HepG2 (cell line): ENCODE data around the gene SEZ6. TPM values are rescaled to one million over a fixed set of nuclear protein-coding genes. Genes with fewer than 3 reads are reported as not detected.
A peak's percentile ranks its signal among the peaks of the same experiment; 100 is the strongest.

Experiments
- ATAC-seq: fragments of 200-7000 bp; cut with Tn5 transposase; 3 replicates; pipeline ENCODE4 v1.9.1; 2020; ENCODE audit warnings: mild to moderate bottlenecking, moderate library complexity
- BruUV-seq: library from RNA; stranded (reverse); fragments of 400-500 nt; replicated peaks from 2 replicates; lab custom pipeline; 2021; lab: Mats Ljungman, UMichigan
- CTCF ChIA-PET: fragments of 300-600 bp; formaldehyde crosslinking; extraction: SDS; loops from one replicate; lab custom pipeline; 2021; ENCODE audit warnings: low total read pairs, inconsistent platforms, low intra/inter-chr PET ratio; lab: Yijun Ruan, JAX
- POLR2A ChIA-PET: fragments of 350-600 bp; sonication (Branson Sonifier 250); formaldehyde crosslinking; loops from one replicate; lab custom pipeline; 2020; ENCODE audit warnings: antibody characterized with exemption, inconsistent platforms; lab: Yijun Ruan, JAX
- DNase-seq: peaks from one replicate; pipeline ENCODE4 v3.0.0-alpha.2; 2015; ENCODE audit warnings: low spot score
- FAIRE-seq: peaks from 3 replicates; lab custom pipeline; 2011; peaks lifted over from hg19 to GRCh38; lab: Jason Lieb, UNC
- H2AFZ ChIP-seq: one replicate; pipeline ENCODE4 v1.6.1; 2011; ENCODE audit warnings: low read length, inconsistent platforms
- H3K27ac ChIP-seq: fragments of 300-600 bp; 3 replicates; pipeline ENCODE4 v1.8.0; 2011; ENCODE audit warnings: mixed run types, mild to moderate bottlenecking, mixed read lengths, low read length, inconsistent platforms; ENCODE audit not compliant: insufficient read depth; ENCODE audit errors: extremely low read length
- H3K27me3 ChIP-seq, 2 experiments: fragments of 200-600 bp in 1 of 2; 2 replicates in 1 of 2; 3 replicates in 1 of 2; pipeline versions ENCODE4 v1.6.0 to v1.8.0; 2011; ENCODE audit warnings: low read length in 2 of 2, mild to moderate bottlenecking in 2 of 2, moderate library complexity in 2 of 2, inconsistent platforms in 1 of 2; ENCODE audit not compliant: insufficient read depth in 2 of 2, control insufficient read depth in 1 of 2
- H3K36me3 ChIP-seq, 2 experiments: fragments of 200-600 bp in 1 of 2; replicated peaks in 1 of 2; 2 replicates in 1 of 2; 3 replicates in 1 of 2; pipeline versions ENCODE4 v1.5.1 to v1.8.0; 2011; ENCODE audit warnings: low read length in 2 of 2, inconsistent platforms in 1 of 2; ENCODE audit not compliant: insufficient read depth in 2 of 2, control insufficient read depth in 1 of 2
- H3K4me1 ChIP-seq: 2 replicates; pipeline ENCODE4 v1.5.1; 2012; ENCODE audit warnings: low read length, inconsistent platforms; ENCODE audit not compliant: insufficient read depth
- H3K4me2 ChIP-seq: 2 replicates; pipeline ENCODE4 v1.6.0; 2011; ENCODE audit warnings: low read depth, low read length, inconsistent platforms
- H3K4me3 ChIP-seq, 3 experiments: fragments of 200-600 bp in 1 of 3; sonication (generic), shearing (Covaris generic) in 1 of 3; replicated peaks in 1 of 3; 2 replicates each; pipeline ENCODE4 v1.5.1; 2011 to 2016; ENCODE audit warnings: low read length in 3 of 3, inconsistent platforms in 2 of 3, low read depth in 2 of 3, mild to moderate bottlenecking in 2 of 3, control low read depth in 1 of 3, mixed read lengths in 1 of 3; ENCODE audit not compliant: insufficient read depth in 1 of 3
- H3K79me2 ChIP-seq: one replicate; pipeline ENCODE4 v1.6.1; 2011; ENCODE audit warnings: low read length, inconsistent platforms; ENCODE audit not compliant: insufficient read depth
- H3K9ac ChIP-seq: 2 replicates; pipeline ENCODE4 v1.6.0; 2011; ENCODE audit warnings: mild to moderate bottlenecking, low read depth, low read length, inconsistent platforms; ENCODE audit not compliant: insufficient read depth
- H3K9me3 ChIP-seq: 2 replicates; pipeline ENCODE4 v1.5.1; 2012; ENCODE audit warnings: mild to moderate bottlenecking, low read length
- H4K20me1 ChIP-seq: 2 replicates; pipeline ENCODE4 v1.6.0; 2011; ENCODE audit warnings: inconsistent platforms, mild to moderate bottlenecking, low read length, moderate library complexity; ENCODE audit not compliant: insufficient read depth
- ARNT2 ChIP-seq: sonication (generic); formaldehyde crosslinking; IDR thresholded peaks from 2 replicates; pipeline ENCODE4 v1.8.0; 2022; ENCODE audit warnings: mild to moderate bottlenecking, low read depth, missing genetic modification reagents, moderate library complexity
- CC2D1A ChIP-seq: sonication (generic); formaldehyde crosslinking; IDR thresholded peaks from 2 replicates; pipeline ENCODE4 v1.8.1; 2023; ENCODE audit warnings: mild to moderate bottlenecking, missing genetic modification reagents
- HNRNPL ChIP-seq: fragments of 200-400 bp; formaldehyde crosslinking; IDR thresholded peaks from 2 replicates; pipeline ENCODE4 v1.6.1; 2017; ENCODE audit warnings: mild to moderate bottlenecking, low read depth, low read length
- PATZ1 ChIP-seq: sonication (generic); formaldehyde crosslinking; IDR thresholded peaks from 2 replicates; pipeline ENCODE4 v1.4.0; 2020; ENCODE audit warnings: missing genetic modification reagents
- SPEN ChIP-seq: sonication (generic); formaldehyde crosslinking; IDR thresholded peaks from 2 replicates; pipeline ENCODE4 v1.5.1; 2020; ENCODE audit warnings: low read depth, mild to moderate bottlenecking, missing genetic modification reagents
- ZNF124 ChIP-seq: sonication (generic); formaldehyde crosslinking; IDR thresholded peaks from 2 replicates; pipeline ENCODE4 v1.4.0; 2020; ENCODE audit warnings: missing genetic modification reagents
- ZNF263 ChIP-seq: sonication (generic); formaldehyde crosslinking; IDR thresholded peaks from 2 replicates; pipeline ENCODE4 v1.4.0; 2020; ENCODE audit warnings: missing genetic modification reagents
- ZNF496 ChIP-seq: sonication (generic); formaldehyde crosslinking; IDR thresholded peaks from 2 replicates; pipeline ENCODE4 v1.8.1; 2023; ENCODE audit warnings: mild to moderate bottlenecking, moderate library complexity, missing genetic modification reagents; ENCODE audit not compliant: insufficient replicate concordance
- WGBS: methylation state at CpG from one replicate; pipeline ENCODE4 v1.1.6; 2017; ENCODE audit warnings: low lambda C conversion rate; 5-methylcytosine and 5-hydroxymethylcytosine counted together
- in situ Hi-C: cut with HindIII; loops from 2 replicates; pipeline ENCODE4 v1.10.0; 2017; ENCODE audit warnings: low pct_unique_long_range_greater_than_20kb; ENCODE audit not compliant: extremely low pct_ligation_motif_present
- intact Hi-C: fragments of 100-400 bp; cut with micrococcal nuclease; formaldehyde crosslinking; loops from one replicate; pipeline ENCODE4 v1.10.0; 2022; ENCODE audit not compliant: unreplicated experiment
- polyA plus RNA-seq, 8 experiments: library from polyadenylated mRNA; depleted of rRNA in 3 of 8; stranded (reverse) in 7 of 8; unstranded in 1 of 8; fragments of >200 nt; fragmentation: Illumina TruSeq in 4 of 8; extraction: Trizol in 4 of 8; gene quantifications; 2 replicates each; pipeline versions ENCODE4 v1.2.1 to v1.2.3, GENCODE V29; 2011 to 2016; ENCODE audit warnings: low read depth in 4 of 8, missing spikeins in 1 of 8, mixed read lengths in 1 of 8; ENCODE audit not compliant: insufficient read depth in 1 of 8
- total RNA-seq, 5 experiments: library from RNA; depleted of rRNA; stranded (reverse); fragments of >200 nt; fragmentation: Illumina TruSeq; extraction: Trizol; gene quantifications; 2 replicates each; pipeline ENCODE4 v1.2.3, GENCODE V29; 2016; ENCODE audit warnings: low read depth in 1 of 5
- TF ChIP-seq, protein P1 (sequence below): sonication (generic); formaldehyde crosslinking; IDR thresholded peaks from 2 replicates; pipeline ENCODE4 v1.4.0; 2020; ENCODE audit warnings: mild to moderate bottlenecking, missing genetic modification reagents

Gene SEZ6
- total and polyA plus RNA-seq, 2 of the 13 experiments (the other 11 are each of a cell fraction or from before 2014, with no cell fraction given): not detected

GRCh38 chr17:28986714-28987655, 18.8 kb downstream of the SEZ6 start (continued):
- TF ChIP-seq, protein P1, sequence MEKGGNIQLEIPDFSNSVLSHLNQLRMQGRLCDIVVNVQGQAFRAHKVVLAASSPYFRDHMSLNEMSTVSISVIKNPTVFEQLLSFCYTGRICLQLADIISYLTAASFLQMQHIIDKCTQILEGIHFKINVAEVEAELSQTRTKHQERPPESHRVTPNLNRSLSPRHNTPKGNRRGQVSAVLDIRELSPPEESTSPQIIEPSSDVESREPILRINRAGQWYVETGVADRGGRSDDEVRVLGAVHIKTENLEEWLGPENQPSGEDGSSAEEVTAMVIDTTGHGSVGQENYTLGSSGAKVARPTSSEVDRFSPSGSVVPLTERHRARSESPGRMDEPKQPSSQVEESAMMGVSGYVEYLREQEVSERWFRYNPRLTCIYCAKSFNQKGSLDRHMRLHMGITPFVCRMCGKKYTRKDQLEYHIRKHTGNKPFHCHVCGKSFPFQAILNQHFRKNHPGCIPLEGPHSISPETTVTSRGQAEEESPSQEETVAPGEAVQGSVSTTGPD: no peak
- TF ChIP-seq SPEN (CRISPR knock-in tag): no peak
- no peak for TF ChIP-seq CC2D1A (CRISPR knock-in tag)

- ChIA-PET CTCF (no interaction called here), POLR2A (no interaction called here)
- DNase-seq: no peak
- Histone ChIP-seq H3K27me3 (peaks cover 6 to 75% of the 10 kb centered on the region in 2 experiments; a peak in 3 of 5 replicates), H3K4me1 (peaks cover 29% of the 10 kb centered on the region), H3K27ac (no peak overlapping the region), H3K4me3 (peak overlapping the region in 1 of 3 experiments; percentile 39; a peak in 1 of 6 replicates), H3K4me2 (peak overlapping the region; percentile 60; the same call in 1 of the 2 replicates), H3K9ac (no peak overlapping the region), H3K36me3 (no peaks in the 10 kb centered on the region), H4K20me1 (no peaks in the 10 kb centered on the region), H3K79me2 (no peaks in the 10 kb centered on the region), H2AFZ (no peak overlapping the region), H3K9me3 (no peaks in the 10 kb centered on the region)
- TF ChIP-seq ZNF124 (0 out of 2 replicates have a peak, but pooled peaks have one; percentile 54), HNRNPL (0 out of 2 replicates have a peak, but pooled peaks have one; percentile 14), ZNF263 (CRISPR knock-in tag) (peak; percentile 50; the same call in 1 of the 2 replicates), ZNF496 (CRISPR knock-in tag) (no peak), ARNT2 (CRISPR knock-in tag) (no peak), PATZ1 (CRISPR knock-in tag) (peak; percentile 49; the same call in 1 of the 2 replicates)
- intact Hi-C loops (no loop called here), in situ Hi-C loops (no loop called here)
- no CpG with 5 or more reads among the region's 36 CpGs for WGBS
- no peak for FAIRE-seq
- peak; percentile 17; the same call in 2 of the 3 replicates for ATAC-seq
- no TSS peak for BruUV-seq
Measured at GRCh38 chr17:28985950-28986713, 19.7 kb downstream of the SEZ6 start.
